Measurements from ENCODE around the gene EIF1AD.

DNA sequence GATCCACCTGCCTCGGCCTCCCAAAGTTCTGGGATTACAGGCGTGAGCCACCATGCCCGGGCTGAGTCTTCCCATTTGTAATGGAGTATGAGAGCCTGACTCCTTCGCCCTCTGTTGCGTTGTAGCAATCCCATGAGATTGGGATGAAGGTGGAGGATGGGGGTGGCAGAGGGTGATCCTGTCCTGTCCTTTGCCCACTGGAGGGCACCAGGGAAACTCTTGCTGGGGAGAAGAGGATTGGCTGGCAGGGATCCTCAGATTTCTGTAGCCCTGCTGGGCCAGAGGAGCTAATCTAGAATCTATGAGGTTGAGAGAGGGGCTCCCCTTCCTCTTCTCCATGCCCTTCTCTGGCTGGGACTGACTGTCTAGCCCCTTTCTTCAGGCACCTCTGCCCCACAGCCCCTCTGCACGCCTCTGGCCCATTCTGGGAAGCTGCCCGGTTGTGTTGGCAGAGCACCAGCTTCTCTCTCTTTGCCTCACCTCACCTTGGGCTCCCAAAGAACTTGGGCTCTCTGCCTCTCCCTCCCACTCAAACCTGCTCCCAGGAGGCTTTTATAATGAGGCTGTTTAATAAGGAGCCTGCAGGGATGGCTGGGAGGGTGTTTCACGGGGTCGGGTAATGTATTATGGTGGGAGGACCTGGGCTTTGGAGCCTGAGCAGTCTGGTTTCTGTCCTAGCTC, 33.8 kb upstream of the EIF1AD start:
- TF ChIP-seq POLR2A (IDR thresholded peaks at IDR 0.05) = no peak
- TF ChIP-seq, protein P1, sequence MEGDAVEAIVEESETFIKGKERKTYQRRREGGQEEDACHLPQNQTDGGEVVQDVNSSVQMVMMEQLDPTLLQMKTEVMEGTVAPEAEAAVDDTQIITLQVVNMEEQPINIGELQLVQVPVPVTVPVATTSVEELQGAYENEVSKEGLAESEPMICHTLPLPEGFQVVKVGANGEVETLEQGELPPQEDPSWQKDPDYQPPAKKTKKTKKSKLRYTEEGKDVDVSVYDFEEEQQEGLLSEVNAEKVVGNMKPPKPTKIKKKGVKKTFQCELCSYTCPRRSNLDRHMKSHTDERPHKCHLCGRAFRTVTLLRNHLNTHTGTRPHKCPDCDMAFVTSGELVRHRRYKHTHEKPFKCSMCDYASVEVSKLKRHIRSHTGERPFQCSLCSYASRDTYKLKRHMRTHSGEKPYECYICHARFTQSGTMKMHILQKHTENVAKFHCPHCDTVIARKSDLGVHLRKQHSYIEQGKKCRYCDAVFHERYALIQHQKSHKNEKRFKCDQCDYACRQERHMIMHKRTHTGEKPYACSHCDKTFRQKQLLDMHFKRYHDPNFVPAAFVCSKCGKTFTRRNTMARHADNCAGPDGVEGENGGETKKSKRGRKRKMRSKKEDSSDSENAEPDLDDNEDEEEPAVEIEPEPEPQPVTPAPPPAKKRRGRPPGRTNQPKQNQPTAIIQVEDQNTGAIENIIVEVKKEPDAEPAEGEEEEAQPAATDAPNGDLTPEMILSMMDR (IDR thresholded peaks at IDR 0.05) = no peak
